GM12878 (cell line): ENCODE results near the gene AOPEP. TPM values are rescaled to one million over a fixed set of nuclear protein-coding genes. Genes with fewer than 3 reads are reported as not detected.

ENCODE experiments used
- ATAC-seq: fragments of 200-7000 bp; cut with Tn5 transposase; 3 replicates; pipeline ENCODE4 v1.9.1; 2020; ENCODE audit warnings: mild to moderate bottlenecking, moderate library complexity
- BruUV-seq: library from RNA; stranded (reverse); fragments of 400-500 nt; replicated peaks from 2 replicates; lab custom pipeline; 2021; lab: Mats Ljungman, UMichigan
- CTCF ChIA-PET: fragments of 300-600 bp; sonication (Branson Sonifier 250); formaldehyde crosslinking; extraction: SDS; loops from one replicate; lab custom pipeline; 2021; ENCODE audit warnings: inconsistent platforms; lab: Yijun Ruan, JAX
- POLR2A ChIA-PET: fragments of 350-600 bp; formaldehyde crosslinking; extraction: SDS; loops from one replicate; lab custom pipeline; 2021; ENCODE audit warnings: inconsistent platforms; lab: Charles Lee
- RAD21 ChIA-PET: fragments of 300-600 bp; sonication (Branson Sonifier 250); formaldehyde crosslinking; loops from one replicate; lab custom pipeline; 2023; ENCODE audit warnings: antibody characterized with exemption; ENCODE audit not compliant: unreplicated experiment; lab: Charles Lee
- SMC1A ChIA-PET: fragments of 300-600 bp; sonication (Branson Sonifier 250); formaldehyde crosslinking; loops from one replicate; lab custom pipeline; 2023; ENCODE audit not compliant: unreplicated experiment, uncharacterized antibody; lab: Charles Lee
- DNase-seq: peaks from one replicate; pipeline ENCODE4 v3.0.0-alpha.2; 2011; ENCODE audit warnings: low read depth, low spot score
- FAIRE-seq: peaks from 3 replicates; lab custom pipeline; 2011; peaks lifted over from hg19 to GRCh38; lab: Jason Lieb, UNC
- H2AFZ ChIP-seq: 2 replicates; pipeline ENCODE4 v1.6.0; 2011; ENCODE audit warnings: low read depth, low read length, control low read depth; ENCODE audit not compliant: control insufficient read depth
- H3K27ac ChIP-seq: 2 replicates; pipeline ENCODE4 v1.5.1; 2011; ENCODE audit warnings: control low read depth; ENCODE audit not compliant: control insufficient read depth, insufficient read depth
- H3K27me3 ChIP-seq, 2 experiments: replicated peaks in 1 of 2; 2 replicates each; pipeline versions ENCODE4 v1.6.0 to v1.6.1; 2011; ENCODE audit warnings: low read length in 1 of 2; ENCODE audit not compliant: control insufficient read depth in 2 of 2, insufficient read depth in 2 of 2
- H3K36me3 ChIP-seq, 2 experiments: 2 replicates each; pipeline ENCODE4 v1.5.1; 2011; ENCODE audit warnings: low read length in 1 of 2; ENCODE audit not compliant: control insufficient read depth in 2 of 2, insufficient read depth in 2 of 2
- H3K4me1 ChIP-seq: 2 replicates; pipeline ENCODE4 v1.6.1; 2011; ENCODE audit warnings: mild to moderate bottlenecking, low read length, moderate library complexity, mixed read lengths; ENCODE audit not compliant: control insufficient read depth, insufficient read depth
- H3K4me2 ChIP-seq: 2 replicates; pipeline ENCODE4 v1.6.0; 2011; ENCODE audit warnings: control low read depth; ENCODE audit not compliant: control insufficient read depth, insufficient read depth
- H3K4me3 ChIP-seq: fragments of 200-600 bp; sonication (generic); 2 replicates; pipeline ENCODE4 v1.5.1; 2016
- H3K79me2 ChIP-seq: 2 replicates; pipeline ENCODE4 v1.6.0; 2011; ENCODE audit warnings: low read length; ENCODE audit not compliant: control insufficient read depth, insufficient read depth
- H3K9ac ChIP-seq: 2 replicates; pipeline ENCODE4 v1.8.0; 2011; ENCODE audit warnings: low read length, control low read depth, mixed read lengths; ENCODE audit not compliant: control insufficient read depth, insufficient read depth
- H3K9me3 ChIP-seq: replicated peaks from 3 replicates; pipeline ENCODE4 v1.5.1; 2011; ENCODE audit warnings: mild to moderate bottlenecking, low read length; ENCODE audit not compliant: control insufficient read depth, insufficient read depth
- H4K20me1 ChIP-seq: 2 replicates; pipeline ENCODE4 v1.6.0; 2011; ENCODE audit not compliant: control insufficient read depth, insufficient read depth
- JUNB ChIP-seq: IDR thresholded peaks from 2 replicates; pipeline ENCODE4 v1.6.1; 2016; ENCODE audit warnings: antibody characterized with exemption, mild to moderate bottlenecking
- NR2C2 ChIP-seq: IDR thresholded peaks from 2 replicates; pipeline ENCODE4 v1.6.1; 2011; ENCODE audit warnings: borderline replicate concordance, low read depth; ENCODE audit not compliant: control insufficient read depth, insufficient read length
- PBX3 ChIP-seq: IDR thresholded peaks from 2 replicates; pipeline ENCODE4 v1.6.1; 2011; ENCODE audit warnings: mild to moderate bottlenecking, low read depth, low read length, moderate library complexity; ENCODE audit not compliant: insufficient replicate concordance
- SIN3A ChIP-seq: IDR thresholded peaks from 2 replicates; pipeline ENCODE4 v1.6.1; 2012; ENCODE audit warnings: low read depth, low read length, improper control_type of control experiment
- SKIL ChIP-seq: fragments of 450-650 bp; IDR thresholded peaks from 2 replicates; pipeline ENCODE4 v1.6.1; 2017; ENCODE audit warnings: mild to moderate bottlenecking, low read depth, inconsistent platforms; ENCODE audit not compliant: poor library complexity, severe bottlenecking
- WGBS: methylation state at CpG from one replicate; pipeline ENCODE4 v1.1.6; 2016; ENCODE audit warnings: low lambda C conversion rate; ENCODE audit not compliant: insufficient replicate concordance, insufficient coverage; ENCODE audit errors: missing lambda C conversion rate; 5-methylcytosine and 5-hydroxymethylcytosine counted together
- in situ Hi-C: fragments of 300-500 bp; cut with MboI; formaldehyde crosslinking; loops from 9 replicates; pipeline ENCODE4 v1.14.3; 2018; ENCODE audit warnings: mixed read lengths
- intact Hi-C: fragments of 100-400 bp; cut with micrococcal nuclease; formaldehyde crosslinking; loops from one replicate; pipeline ENCODE4 v1.14.2; 2022; ENCODE audit not compliant: unreplicated experiment
- polyA plus RNA-seq, 11 experiments: library from polyadenylated mRNA; depleted of rRNA in 4 of 11; unstranded in 6 of 11; stranded (reverse) in 5 of 11; fragments of >200 nt; fragmentation: Nextera tagmentation in 4 of 11; fragmentation: Illumina TruSeq in 1 of 11; extraction: Ambion mirVana in 4 of 11; extraction: Trizol in 1 of 11; gene quantifications; 1 replicate in 1 of 11; 2 replicates in 10 of 11; pipeline versions ENCODE4 v1.2.1 to v1.2.3, GENCODE V29; 2011 to 2016; ENCODE audit warnings: inconsistent platforms in 2 of 11, missing spikeins in 2 of 11, low read depth in 1 of 11
- total RNA-seq, 4 experiments: library from RNA; depleted of rRNA in 3 of 4; stranded (reverse); fragments of >200 nt in 3 of 4; fragmentation: Illumina TruSeq in 1 of 4; extraction: Trizol in 1 of 4; gene quantifications; 2 replicates each; pipeline versions ENCODE4 v1.2.1 to v1.2.3, GENCODE V29; 2013 to 2021

AOPEP gene
- total and polyA plus RNA-seq, 10 of the 15 experiments (the other 5 are each of a cell fraction or from before 2014, with no cell fraction given): 2.3 to 16.9 (median 10.1) TPM

- peaks cover 13% of the 10 kb centered on the region for H3K4me1 ChIP-seq
- no peaks in the 10 kb centered on the region for H3K79me2 ChIP-seq
- no peak overlapping the region for H3K9ac ChIP-seq
- H3K4me2 ChIP-seq: no peak overlapping the region
- H3K27me3 ChIP-seq: no peaks in the 10 kb centered on the region
- no TSS peak for BruUV-seq
- intact Hi-C loops (no loop called here), in situ Hi-C loops (no loop called here)
- POLR2A ChIA-PET: no interaction called here
- SMC1A ChIA-PET: interaction anchor here (0.7 kb wide), 1 partner anchor 105 kb away, joined by 3 read pairs; no protein-coding TSS in a partner anchor
- no peak overlapping the region for H3K27ac ChIP-seq
- DNase-seq (no peak), ATAC-seq (no peak), FAIRE-seq (no peak)
- no peaks in the 10 kb centered on the region for H3K9me3 ChIP-seq
- no peaks in the 10 kb centered on the region for H4K20me1 ChIP-seq
- 85% methylated on average over 12 of the region's 12 CpGs for WGBS
- H2AFZ ChIP-seq: no peak overlapping the region
- CTCF ChIA-PET: interaction anchor here (1.7 kb wide), 1 partner anchor 14 kb away, joined by 4 read pairs; no protein-coding TSS in a partner anchor
- RAD21 ChIA-PET: no interaction called here
- no peaks in the 10 kb centered on the region; a peak in 1 of 4 replicates for H3K36me3 ChIP-seq
- TF ChIP-seq PBX3 (no peak), SKIL (no peak), NR2C2 (no peak), JUNB (no peak), SIN3A (no peak)
- H3K4me3 ChIP-seq: no peak overlapping the region
These were observed 386.2 kb downstream of the AOPEP start for GRCh38 chr9:95112436-95113280.
